Transverse colon (tissue), 4 donors: ENCODE results near the gene GNLY.

Experiments used
- POLR2A ChIP-seq: fragments of 450-650 bp; IDR thresholded peaks from one replicate; pipeline ENCODE4 v1.6.1; 2016; ENCODE audit warnings: antibody characterized with exemption, mild to moderate bottlenecking, moderate library complexity
- POLR2AphosphoS5 ChIP-seq, 3 donors: sonication (generic); formaldehyde crosslinking; IDR thresholded peaks; one replicate each; pipeline ENCODE4 v1.6.1; 2016; ENCODE audit warnings: antibody characterized with exemption in 3 of 3
- TF ChIP-seq, protein P1 (sequence below), 5 experiments: fragments of 200-600 bp in 3 of 5; fragments of 450-650 bp in 2 of 5; sonication (generic) in 3 of 5; IDR thresholded peaks; 1 replicate in 2 of 5; 2 replicates in 3 of 5; pipeline ENCODE4 v1.5.1; 2016 to 2017; ENCODE audit warnings: antibody characterized with exemption in 5 of 5, inconsistent platforms in 3 of 5, mild to moderate bottlenecking in 2 of 5, moderate library complexity in 1 of 5

DNA sequence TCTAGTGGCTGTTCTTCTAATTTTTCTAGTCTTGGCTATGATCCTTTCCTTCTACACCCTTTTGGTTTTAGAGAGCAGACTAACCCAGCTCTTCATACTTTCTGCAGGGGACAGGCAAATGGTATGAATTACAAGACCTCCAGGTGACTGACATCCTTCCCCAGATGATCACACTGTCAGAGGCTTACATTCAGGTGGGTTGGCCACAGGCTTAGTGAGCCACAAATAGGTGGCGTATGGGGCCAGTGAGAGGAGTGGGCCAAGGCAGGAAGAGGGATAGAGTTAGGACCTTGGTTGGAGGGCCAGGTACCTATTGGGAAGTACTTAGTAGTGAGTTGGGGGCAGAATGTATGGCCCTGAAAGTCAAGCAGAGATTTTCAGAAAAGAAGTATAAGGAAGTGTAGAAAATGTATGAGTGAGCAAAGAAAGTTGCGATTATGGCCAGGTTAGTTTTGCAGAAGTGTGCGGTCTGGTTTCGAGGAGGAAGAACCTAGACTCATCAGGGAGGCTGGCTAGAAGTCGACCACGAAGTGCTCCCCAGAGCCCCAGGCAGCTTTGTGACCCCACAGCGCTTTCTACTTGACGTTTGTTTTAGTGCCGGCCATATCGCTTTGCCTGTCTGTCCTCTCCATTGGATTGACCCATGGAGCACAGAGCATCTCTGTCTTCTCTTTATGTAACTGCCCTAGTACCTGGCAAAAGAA is 46.2 kb upstream of the GNLY start:
- TF ChIP-seq, protein P1, sequence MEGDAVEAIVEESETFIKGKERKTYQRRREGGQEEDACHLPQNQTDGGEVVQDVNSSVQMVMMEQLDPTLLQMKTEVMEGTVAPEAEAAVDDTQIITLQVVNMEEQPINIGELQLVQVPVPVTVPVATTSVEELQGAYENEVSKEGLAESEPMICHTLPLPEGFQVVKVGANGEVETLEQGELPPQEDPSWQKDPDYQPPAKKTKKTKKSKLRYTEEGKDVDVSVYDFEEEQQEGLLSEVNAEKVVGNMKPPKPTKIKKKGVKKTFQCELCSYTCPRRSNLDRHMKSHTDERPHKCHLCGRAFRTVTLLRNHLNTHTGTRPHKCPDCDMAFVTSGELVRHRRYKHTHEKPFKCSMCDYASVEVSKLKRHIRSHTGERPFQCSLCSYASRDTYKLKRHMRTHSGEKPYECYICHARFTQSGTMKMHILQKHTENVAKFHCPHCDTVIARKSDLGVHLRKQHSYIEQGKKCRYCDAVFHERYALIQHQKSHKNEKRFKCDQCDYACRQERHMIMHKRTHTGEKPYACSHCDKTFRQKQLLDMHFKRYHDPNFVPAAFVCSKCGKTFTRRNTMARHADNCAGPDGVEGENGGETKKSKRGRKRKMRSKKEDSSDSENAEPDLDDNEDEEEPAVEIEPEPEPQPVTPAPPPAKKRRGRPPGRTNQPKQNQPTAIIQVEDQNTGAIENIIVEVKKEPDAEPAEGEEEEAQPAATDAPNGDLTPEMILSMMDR (IDR thresholded peaks at IDR 0.05) = no peak
- TF ChIP-seq POLR2A (no peak), POLR2AphosphoS5 (IDR thresholded peaks at IDR 0.05) (no peak)
